ENCODE measurements around the gene TBC1D1.

DNA sequence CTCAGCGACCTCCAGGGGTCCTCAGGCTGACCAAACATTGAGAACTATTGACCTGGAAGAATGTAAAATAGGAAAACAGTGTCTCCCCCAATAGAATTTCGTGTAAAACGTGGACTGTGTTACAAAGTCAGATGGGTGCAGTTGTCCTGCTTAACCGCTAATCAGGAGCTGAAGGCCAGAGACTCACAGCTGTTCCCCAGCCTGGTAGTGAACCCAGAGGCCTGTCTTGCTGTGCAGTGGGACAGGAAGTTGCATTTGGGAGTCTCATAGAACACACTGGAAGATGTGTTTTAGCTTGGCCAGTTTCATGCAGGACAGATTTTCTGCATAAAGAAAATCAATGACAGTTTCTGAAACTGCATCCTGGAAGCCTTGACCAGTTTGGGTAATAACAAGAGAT lies 220.8 kb downstream of the TBC1D1 start:
- TF ChIP-seq GATA3 (IDR thresholded peaks at IDR 0.05; ENCODE audit: low read depth, low read length) (no peak), GATA2 (IDR thresholded peaks at IDR 0.05; ENCODE audit: low read depth, low read length) (no peak)

Data from SH-SY5Y (cell line).